DMS53 treated with DMSO at 0.1 percent for 48 hours (cell line): Measurements from ENCODE around the gene PPIL1.

Source experiments
- DNase-seq: peaks from one replicate; lab custom pipeline; 2025; ENCODE audit not compliant: unreplicated experiment; lab: John Stamatoyannopoulos, UW

The PPIL1 gene

DNA sequence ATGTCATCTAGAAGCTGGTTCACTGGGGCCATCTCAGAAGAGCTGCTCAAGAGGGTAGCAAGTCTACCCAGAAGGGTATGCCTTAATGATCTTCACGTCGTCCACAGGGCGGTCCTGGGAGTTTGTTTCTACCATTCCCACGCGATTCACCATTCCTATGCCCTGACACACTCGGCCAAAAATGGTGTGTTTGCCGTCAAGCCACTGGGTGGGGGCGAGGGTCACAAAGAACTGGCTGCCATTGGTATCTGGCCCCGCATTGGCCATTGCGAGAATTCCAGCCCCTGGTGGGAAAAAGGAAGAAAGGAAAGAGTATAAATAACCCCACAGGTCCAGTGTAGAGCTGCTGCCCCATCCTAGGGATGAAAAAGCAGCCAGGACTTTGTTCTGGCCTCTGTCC, 18.9 kb downstream of the PPIL1 start:
- no peak for DNase-seq

DNA sequence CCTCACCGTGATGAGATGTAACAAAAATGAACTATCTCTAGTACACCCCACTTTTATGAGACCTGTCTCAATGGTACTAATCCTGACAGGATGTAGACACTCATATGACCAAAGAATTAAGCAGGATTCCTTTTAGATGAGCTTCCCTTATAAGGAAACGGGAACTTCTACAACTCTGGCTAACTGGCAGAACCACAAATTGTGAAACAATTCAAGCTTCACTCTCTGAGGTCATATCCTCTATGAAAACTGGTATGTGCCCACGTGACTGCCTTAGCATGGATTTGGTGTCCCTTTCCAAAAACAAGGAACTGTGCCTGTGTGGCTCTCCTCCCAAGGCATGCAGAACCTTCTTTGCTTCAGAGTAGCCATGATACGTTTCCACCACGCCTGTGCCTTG, 21.3 kb downstream of the PPIL1 start:
- DNase-seq: no peak

DNA sequence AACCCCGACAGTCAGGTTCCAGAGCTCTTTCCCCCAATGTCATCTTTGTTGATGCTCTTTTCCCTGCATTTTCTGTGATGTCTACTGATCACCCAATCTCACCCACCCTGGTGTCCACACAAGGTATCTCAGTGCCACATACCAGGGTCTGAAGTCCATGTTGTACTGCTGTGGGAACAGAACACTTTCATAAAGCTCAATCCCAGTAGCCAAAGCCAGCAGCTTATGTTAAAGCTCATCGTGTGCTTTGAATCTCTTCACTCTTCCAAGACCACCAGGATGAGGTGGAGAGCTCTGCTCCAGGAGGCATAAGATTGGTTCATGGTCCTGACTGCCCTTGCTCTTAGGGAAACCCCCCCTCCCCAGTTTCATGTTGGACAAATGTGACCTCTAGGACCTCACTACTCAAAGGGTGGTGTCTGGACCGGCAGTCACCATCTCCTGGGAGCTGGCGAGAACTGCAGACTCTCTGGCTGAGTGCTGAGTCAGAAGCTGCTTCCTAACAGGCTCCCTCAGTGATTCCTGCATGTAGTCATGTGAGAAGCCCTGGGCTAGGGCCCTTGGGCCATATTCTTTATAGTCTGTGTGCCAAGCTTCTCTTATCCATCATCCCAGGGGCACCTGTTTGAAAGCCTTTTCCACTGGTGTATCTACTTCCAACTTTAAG, 22.0 kb downstream of the PPIL1 start:
- no peak for DNase-seq

DNA sequence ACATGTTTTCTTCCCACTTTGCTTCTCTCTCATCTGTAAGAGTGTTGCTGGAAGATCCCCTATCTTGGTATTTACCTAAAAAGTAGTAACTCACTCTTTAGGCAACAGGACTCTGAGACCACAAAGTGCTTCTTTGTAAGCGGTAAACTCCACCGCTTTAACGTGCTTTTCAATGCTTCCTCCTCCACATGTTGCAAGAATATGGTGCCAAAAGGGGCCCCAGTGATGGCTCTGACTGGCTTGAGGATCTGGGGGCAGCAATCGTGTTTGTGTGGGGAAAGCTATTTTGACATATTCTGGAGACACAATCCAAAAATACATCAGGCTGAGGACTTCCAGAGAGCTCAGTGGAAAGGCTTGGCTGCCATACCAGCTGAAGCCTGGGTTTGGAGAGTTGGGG, 23.0 kb downstream of the PPIL1 start:
- DNase-seq: no peak

DNA sequence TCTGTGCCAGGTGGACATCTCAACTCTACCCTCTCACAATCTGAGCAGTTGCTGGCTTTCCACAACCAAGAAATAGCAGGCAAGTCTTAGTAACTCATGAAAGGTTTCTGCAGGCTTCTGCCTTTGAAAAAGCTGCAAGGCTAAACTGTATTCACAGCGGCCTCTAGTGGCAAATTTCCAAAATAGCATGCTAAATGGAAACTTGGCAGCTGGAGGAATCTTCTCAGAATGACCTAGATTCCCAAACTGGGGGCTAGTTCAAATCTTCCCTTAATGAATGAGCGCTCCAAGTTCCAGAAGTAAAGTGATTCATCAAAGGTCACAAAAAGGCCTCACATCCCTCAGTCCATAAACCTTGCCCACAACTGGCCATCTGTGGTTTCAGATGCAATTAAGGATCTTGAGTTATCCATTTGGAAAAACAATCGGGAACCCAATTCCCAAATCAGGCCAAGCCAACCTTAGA, 23.4 kb downstream of the PPIL1 start:
- DNase-seq: no peak

DNA sequence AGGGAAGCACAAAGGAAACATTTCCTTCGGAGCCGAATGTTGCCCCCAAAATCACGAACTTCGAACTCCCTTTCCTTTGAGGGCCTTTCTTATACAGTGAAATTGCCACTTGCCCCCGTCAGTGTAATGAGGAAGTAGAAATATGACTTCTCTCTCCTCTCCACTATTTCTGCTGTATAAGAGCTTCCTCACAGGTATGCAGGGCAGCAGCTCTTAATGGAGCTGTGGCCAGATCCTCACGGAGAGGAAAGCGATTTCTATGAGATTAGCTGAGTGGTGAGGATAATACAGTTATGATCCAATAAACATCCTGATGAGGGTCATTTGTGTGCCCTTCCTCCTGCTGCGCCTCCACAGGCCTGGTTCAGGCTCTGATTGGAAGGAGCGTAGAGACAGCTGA, 24.6 kb downstream of the PPIL1 start:
- no peak for DNase-seq

DNA sequence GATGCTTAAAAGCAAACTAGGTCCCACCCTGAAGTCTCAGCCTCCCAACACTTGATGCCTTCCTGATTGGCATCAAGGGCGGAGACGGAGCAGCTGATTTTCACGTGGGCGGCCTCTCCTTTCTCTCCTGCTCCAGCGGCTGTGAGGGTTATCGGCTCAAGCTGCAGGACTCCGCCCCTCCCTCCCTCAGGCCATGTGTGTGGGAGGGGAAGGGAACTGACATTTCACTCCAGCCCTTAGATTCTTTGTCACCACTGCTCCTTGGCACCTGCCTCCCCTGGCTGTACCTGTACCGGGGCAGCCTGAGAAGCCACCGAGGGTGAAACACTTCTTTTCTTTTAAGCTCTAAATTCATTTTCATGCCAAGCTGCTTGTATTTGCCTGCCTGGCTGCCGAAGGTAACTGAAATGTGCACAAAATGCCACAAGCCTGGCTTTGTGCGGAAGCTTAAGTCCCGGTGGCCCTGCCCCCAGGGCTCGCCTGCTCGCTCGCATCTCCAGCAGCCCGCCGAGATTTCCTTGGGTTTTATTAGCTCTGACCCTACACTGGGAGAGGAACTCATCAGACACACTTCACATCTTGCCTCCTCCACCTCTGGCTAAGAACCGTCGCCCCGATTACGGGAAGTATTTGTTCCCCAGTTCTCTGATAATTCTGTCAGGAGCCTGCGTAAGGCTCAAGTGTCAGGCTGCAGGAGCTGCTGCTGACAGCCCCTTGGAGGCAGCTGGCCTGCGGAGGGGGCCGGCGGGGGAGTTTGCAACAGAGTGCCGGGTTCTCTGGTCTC, 25.8 kb downstream of the PPIL1 start:
- DNase-seq: no peak

DNA sequence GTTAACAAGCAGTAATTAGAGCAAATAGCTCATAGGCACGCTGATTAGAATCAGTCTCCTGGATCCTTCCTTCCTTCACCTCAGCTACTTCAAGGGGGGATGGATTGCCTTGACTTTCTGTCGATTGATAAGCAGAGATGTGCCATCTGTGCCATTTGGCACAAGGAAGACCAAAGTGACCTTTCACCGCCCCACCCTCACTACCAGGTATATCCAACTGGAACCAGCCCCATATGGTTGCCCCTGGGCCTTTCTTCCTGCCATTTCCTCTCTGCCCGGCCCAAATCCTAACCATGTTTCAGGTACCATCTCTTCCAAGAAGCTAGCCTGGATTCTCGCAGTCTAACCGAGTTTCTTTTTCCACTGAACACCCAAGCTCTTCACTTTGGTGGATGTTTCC, 26.6 kb downstream of the PPIL1 start:
- no peak for DNase-seq

DNA sequence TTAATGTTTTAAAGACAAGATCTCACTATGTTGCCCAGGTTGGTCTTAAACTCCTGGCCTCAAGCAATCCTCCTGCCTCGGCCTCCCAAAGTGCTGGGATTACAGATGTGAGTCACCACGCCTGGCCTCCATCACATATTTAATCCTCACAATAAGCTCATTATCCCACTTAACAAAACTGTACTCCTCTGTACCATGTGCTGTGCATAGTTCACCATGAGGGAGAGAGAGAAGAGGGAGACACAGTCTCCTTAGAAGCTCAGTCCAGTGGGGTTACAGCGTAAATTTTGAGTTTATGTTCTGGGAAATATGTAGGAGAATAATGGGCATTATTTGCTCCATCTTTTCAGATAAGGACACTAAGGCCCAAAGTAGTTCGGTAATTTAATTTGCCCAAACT, 27.5 kb downstream of the PPIL1 start:
- DNase-seq: no peak

DNA sequence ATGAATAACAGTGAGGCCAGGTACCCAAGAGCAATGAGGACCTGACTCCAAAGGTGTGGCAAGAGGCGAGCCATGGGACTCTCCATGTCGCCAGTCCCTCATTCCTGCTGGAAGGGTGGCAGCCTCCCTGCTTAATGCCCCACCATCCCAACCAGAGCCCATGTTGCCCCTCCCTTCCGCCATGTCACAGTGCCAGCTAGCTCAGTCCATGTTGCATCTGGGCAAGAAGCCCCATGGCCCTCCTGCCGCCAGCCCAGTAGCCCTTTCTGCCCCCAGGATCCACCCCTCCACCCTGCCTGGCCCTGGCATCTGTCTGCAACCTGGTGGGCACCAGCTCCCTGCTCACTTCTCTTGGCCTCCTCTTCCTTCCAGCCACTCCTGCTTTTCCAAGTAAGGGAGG, 29.4 kb downstream of the PPIL1 start:
- DNase-seq: no peak

DNA sequence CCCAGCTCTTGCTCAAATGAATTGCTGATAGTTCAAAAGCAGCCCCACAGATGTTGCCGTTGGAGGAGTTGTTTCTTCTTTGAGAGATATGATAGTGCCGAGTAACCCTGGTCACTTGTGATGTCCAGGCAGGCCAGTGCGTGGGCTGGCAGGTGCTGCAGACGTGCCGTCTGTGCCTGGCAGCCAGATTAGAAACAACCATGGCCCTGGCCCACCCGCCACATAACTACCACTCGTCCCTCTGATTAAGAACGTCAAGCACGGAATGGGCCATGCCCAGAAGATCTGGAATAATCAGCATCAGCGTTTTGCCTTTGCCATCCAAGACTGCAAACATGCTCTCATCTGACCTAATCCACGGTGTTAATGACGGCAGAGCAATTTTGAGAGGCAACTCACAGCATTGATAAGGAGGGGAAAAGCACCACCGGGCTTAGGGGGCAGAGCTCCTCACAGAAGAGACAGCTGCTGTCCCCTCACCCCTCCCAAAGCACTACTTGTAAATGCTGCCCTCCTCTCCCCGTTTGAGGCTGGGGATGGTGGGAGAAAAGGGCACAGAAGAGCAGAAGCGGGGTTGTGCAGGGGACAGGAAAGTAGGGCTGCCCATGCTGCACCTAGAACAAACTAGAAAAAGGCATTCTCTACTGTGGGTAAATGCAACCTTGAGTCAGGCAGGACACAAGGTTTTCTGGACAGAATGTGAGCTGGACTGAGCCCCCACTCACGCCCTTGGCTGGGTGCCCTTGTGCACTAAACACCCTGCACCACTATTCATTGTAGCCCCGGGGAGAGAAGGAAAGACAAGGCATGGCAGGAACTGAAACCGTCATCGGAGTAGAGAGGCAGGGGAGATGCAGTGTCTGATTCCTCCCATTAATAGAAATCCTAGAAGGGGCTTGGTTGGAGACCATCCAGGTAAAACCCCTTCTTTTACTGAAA, 30.1 kb downstream of the PPIL1 start:
- no peak for DNase-seq

DNA sequence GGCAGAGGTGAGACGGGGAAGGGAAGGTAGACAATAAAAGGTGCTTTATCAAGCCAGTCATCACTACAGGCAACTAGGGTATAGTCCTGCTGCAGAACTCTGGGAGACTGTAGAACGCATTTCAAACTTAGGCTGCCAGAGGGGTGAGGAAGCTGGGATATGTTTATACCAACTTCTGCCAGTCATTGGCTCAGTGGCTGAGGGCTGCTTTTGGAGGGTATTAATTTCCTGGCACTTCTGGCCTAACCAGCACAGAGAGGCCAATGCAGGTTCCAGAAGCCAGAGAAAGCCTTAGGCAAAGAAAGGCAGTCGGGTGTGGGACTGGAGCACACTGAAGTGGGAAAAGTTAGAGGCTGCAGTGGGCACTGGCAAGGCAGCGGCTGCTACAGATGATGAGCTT, 31.4 kb downstream of the PPIL1 start:
- DNase-seq: no peak

DNA sequence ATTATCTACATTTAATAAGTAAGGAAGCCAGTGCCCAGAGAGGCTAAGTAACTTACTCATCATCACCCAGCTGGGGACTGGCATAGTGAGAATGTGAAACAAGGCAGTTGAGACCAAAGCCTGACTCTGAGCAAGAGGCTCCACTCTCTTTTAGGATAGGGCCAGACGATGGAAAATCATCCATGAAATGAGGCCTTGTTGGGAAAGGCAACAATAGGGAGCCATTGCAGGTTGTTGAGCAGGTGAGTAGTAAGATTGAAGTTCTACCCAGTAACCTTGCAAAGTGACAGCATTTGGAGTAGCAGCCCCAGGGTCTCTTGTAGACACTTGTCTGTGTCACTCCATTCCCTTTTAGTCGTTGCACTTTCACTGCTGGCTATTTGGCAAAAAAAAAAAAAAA, 32.8 kb downstream of the PPIL1 start:
- no peak for DNase-seq

DNA sequence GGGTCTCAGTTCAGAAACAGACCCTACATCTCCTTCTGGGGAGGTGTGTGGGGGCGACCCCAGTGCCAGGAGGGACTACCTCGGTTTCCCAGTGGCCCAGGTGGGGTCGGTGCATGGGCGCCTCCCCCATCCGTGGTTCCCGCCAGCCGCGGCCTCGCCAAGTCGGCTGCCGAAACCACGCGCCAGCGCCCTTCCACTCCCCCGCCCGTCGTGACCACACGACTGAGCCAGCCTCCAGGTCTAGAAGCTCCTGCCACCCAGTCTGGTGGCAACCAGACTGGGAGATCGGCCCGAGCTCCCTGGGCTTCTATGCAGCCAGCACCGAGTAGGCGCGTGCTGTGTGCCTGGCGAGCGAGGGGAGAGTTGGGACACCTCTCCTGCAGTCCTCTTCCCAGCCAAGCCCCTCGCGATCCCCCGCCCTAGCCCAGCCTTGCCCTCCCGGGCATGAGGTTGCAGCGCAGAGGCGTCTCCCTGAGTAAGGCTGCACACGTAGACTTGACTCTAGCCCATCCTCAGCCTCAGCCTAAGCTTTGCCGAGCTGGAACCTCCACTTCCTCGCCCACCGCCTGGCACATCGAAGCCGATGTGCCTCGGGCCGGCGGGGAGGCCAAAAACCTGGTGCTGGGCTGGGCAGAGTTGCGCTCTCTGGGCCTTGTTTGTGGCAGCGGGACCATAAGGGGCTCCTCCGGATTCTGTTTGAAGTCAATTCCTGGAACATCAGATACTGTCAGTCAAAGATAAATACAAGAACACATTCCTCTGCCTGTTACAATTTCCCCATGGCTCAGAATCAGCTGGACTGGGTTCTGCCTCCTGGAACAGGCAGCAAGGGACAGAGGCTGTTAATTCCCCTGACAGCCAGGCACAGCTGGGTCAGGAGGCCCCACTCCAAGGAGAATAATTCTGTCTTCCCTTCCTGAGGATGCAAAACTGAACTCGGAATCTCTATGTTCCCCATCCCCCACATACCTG, 33.9 kb downstream of the PPIL1 start:
- DNase-seq: no peak

DNA sequence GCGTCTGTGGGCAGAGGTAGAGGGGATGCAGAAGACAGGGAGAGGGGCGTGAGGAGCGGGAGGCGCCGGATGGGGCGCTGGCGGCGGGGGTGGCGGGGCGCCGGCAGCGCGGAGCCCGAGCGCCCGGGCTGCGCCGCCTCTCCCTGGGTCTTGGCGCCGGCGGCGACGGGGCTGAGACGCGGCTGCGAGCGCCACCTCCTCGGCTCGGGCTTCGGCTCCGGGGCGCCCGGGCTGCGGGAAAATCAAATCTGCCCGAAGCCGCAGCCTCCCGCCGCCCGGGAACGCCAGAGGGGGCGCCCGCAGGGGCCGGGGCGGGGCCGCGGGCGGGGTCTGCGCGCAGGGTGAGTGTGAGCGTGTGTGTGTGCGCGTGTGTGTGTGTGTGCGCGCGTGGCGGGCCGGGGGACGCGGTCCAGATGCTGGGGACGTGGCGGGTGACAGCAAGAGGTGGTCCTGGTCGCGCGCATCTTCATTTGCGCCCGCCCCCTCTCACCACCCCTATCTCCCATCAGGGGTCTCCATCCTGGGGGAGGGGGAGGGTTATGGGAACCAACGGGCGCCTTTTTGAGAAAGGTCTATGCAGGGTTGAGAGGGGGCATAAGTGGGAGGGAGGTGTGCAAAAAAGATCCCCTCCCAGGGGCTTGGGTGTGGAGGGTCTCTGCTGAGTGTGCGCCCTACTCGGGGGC, 34.7 kb downstream of the PPIL1 start:
- no peak for DNase-seq

DNA sequence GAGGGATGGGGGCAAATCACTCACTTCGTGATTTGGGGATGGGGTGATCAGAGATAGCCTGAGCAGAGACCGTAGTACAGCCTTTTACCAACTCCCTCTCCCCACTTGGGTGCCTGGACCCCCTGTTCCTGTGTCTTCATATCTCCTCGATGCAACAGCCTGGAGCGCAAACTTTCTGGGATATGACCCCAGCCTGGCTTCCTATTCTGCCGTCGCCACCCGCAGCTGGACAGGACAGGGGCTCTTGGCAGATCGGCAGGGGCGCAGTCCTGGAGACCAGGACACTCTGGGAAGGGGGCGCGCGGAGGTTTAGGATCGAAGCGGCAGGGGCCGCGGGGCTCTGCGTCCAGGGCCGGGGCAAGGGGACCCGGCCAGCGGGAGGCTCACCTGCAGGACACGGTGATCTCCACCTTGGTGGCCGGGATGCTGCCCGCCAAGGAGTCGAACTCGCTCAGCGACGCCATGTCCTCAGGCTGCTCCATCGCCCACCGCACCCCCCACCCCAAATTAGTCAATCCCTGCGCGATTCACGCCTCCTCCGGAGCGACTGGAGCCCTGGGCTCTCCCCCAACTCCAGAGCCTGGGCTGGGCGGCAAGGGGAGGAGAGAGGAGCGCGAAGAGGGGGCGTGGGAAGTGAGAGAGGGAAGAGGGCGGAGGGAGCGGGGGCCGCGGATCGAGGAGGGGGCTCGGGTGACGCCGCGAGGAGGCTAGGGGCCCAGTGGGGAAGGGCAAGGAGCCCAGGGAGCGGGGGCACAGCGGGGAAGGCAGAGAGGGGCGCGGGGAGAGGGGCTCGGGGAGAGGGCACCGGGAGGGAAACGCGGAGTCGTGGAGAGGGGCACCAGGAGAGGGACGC, 35.5 kb downstream of the PPIL1 start, which contains the start of gene CPNE5:
CPNE5 (minus strand) TSS at position 549 of the 853 bp plus-strand sequence; CDS start at position 482, 67 bp downstream.
- no peak for DNase-seq

DNA sequence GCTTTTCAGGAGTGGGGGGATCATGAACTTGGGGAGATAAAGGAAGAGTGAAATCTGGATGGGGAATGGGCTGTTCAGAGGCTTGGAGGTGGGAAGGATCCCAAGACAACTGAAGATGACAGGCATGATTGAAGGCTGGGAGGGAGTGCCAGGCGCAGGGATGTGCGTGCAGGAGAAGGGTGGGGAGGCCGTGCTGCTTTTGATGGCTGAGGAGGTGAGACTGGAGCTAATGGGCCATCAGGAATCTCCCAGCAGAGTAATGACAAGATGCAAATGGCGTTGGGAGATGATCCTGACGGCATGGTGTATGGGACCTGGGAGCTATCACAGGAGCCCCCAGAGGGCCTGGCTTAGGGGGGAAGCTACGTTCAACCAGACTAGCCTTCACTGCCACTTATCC, 36.9 kb downstream of the PPIL1 start:
- no peak for DNase-seq

DNA sequence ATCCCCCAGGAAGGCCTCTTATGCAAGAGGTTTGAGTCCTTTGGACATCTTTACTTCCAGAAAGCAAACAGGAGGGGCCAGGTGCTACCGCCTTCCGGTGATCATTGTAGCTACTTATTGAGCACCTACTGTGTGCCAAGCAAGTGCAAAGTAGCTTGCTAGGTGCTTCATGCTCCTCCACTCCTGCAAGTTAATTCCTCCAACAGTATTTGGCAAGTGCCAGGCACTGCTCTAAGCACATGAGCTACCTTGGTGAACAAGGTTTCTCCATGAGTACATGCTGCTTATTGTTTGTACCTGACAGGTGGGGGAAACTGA, 37.6 kb downstream of the PPIL1 start:
- no peak for DNase-seq
